Heart left ventricle (tissue), 16 donors: Measurements from ENCODE around the gene METTL17. TPM values are rescaled to one million over a fixed set of nuclear protein-coding genes. Genes with fewer than 3 reads are reported as not detected.

Source experiments
- ATAC-seq, 4 donors: fragments of 200-7000 bp; cut with Tn5 transposase; one replicate each; pipeline ENCODE4 v1.9.1; 2020 to 2022; ENCODE audit warnings: moderate library complexity in 4 of 4, mild to moderate bottlenecking in 3 of 4, moderate number of reproducible peaks in 1 of 4
- DNase-seq, 5 donors: peaks; one replicate each; pipeline ENCODE4 v3.0.0-alpha.2; 2020
- H3K27ac ChIP-seq, 12 donors: fragments of 200-600 bp; sonication (generic) in 4 of 12; one replicate each; pipeline versions ENCODE4 v1.5.0 to v1.8.0; 2016 to 2022; ENCODE audit warnings: mild to moderate bottlenecking in 2 of 12
- H3K27me3 ChIP-seq, 9 donors: fragments of 200-600 bp; sonication (generic) in 2 of 9; one replicate each; pipeline versions ENCODE4 v1.5.1 to v1.8.0; 2016 to 2022; ENCODE audit warnings: mild to moderate bottlenecking in 3 of 9
- H3K36me3 ChIP-seq, 9 donors: fragments of 200-600 bp; sonication (generic) in 2 of 9; one replicate each; pipeline versions ENCODE4 v1.5.0 to v1.8.0; 2018 to 2022; ENCODE audit warnings: mild to moderate bottlenecking in 2 of 9
- H3K4me1 ChIP-seq, 12 donors: fragments of 200-600 bp; sonication (generic) in 4 of 12; one replicate each; pipeline versions ENCODE4 v1.5.0 to v1.8.0; 2016 to 2022; ENCODE audit warnings: mild to moderate bottlenecking in 3 of 12
- H3K4me3 ChIP-seq, 12 donors: fragments of 200-600 bp; sonication (generic) in 4 of 12; one replicate each; pipeline versions ENCODE4 v1.5.0 to v1.8.0; 2017 to 2022; ENCODE audit warnings: mild to moderate bottlenecking in 9 of 12, moderate library complexity in 4 of 12
- H3K9me3 ChIP-seq, 12 donors: fragments of 200-600 bp; sonication (generic) in 4 of 12; one replicate each; pipeline versions ENCODE4 v1.5.0 to v1.8.0; 2016 to 2022; ENCODE audit warnings: mild to moderate bottlenecking in 1 of 12
- POLR2A ChIP-seq, 2 donors: fragments of 450-650 bp; IDR thresholded peaks; one replicate each; pipeline ENCODE4 v1.6.1; 2017; ENCODE audit warnings: antibody characterized with exemption in 2 of 2, mild to moderate bottlenecking in 2 of 2, moderate library complexity in 2 of 2
- WGBS, 4 donors: extraction: QIAGEN DNeasy Blood & Tissue Kit in 2 of 4; methylation state at CpG; one replicate each; pipeline versions ENCODE4 v1.1.5 to v1.1.7; 2013 to 2018; 5-methylcytosine and 5-hydroxymethylcytosine counted together
- intact Hi-C, 10 donors: fragments of 100-400 bp; cut with DNase I; formaldehyde crosslinking; loops; one replicate each; pipeline versions ENCODE4 v1.11.1 to v1.14.2; 2022
- polyA plus RNA-seq, 2 donors: library from polyadenylated mRNA; stranded (reverse); fragments of 200-250 nt; gene quantifications; one replicate each; pipeline ENCODE4 v1.2.3, GENCODE V29; 2013
- total RNA-seq, 9 donors: library from RNA; depleted of rRNA in 2 of 9; stranded (reverse); fragments of >200 nt in 2 of 9; fragmentation: NEBNext Ultra II Directional in 3 of 9; extraction: Animal tissue kit (Norgen Biotek cat#: 25700) in 3 of 9; gene quantifications; one replicate each; pipeline versions ENCODE4 v1.1.0 to v1.2.4, GENCODE V29; 2016 to 2023
- TF ChIP-seq, protein P1 (sequence below), 12 donors: fragments of 200-600 bp; sonication (generic) in 4 of 12; IDR thresholded peaks; one replicate each; pipeline versions ENCODE4 v1.5.0 to v1.8.0; 2018 to 2022; ENCODE audit warnings: antibody characterized with exemption in 12 of 12, mild to moderate bottlenecking in 5 of 12
- donor health status: ischemic (EF 13 %, LVEDD 7.1; RV severe dilation, severe dysfunction).
- donor health status: healthy with polysubstance abuse.
- donor health status: DM: no; HTN: yes; CAD: no.
- donor health status: DM: no; HTN: no; CAD: no.
- donor health status: ischemic (EF 25% LVEDD 6.9; RV normal size, moderate dysfunction).
- donor health status: ischemic (EF 25% LVEDD 5.7; RV mildly dilated, moderate dysfunction).
- donor health status: healthy.
- donor health status: DM: yes; HTN: yes; CAD: no.
- donor health status: ischemic (EF 35%, LVEDD 5.7; RV mildly dilated, moderate dysfunction).
- donor health status: nonischemic (EF 11% LVEDD 7.7; RV severe dilation, severe dysfunction).
- donor health status: DM: yes; HTN: yes; CAD: no.
- donor health status: PGD.
- donor health status: ischemic (EF 29% LVEDD 5.4; RV normal size, mild dysfunction).
- donor health status: nonischemic (EF 23%, LVEDD 6.1; RV moderate dilation, normal function).

The METTL17 gene
- total and polyA plus RNA-seq, 11 donors = 31.3 to 59.5 (median 44.7) TPM

DNA sequence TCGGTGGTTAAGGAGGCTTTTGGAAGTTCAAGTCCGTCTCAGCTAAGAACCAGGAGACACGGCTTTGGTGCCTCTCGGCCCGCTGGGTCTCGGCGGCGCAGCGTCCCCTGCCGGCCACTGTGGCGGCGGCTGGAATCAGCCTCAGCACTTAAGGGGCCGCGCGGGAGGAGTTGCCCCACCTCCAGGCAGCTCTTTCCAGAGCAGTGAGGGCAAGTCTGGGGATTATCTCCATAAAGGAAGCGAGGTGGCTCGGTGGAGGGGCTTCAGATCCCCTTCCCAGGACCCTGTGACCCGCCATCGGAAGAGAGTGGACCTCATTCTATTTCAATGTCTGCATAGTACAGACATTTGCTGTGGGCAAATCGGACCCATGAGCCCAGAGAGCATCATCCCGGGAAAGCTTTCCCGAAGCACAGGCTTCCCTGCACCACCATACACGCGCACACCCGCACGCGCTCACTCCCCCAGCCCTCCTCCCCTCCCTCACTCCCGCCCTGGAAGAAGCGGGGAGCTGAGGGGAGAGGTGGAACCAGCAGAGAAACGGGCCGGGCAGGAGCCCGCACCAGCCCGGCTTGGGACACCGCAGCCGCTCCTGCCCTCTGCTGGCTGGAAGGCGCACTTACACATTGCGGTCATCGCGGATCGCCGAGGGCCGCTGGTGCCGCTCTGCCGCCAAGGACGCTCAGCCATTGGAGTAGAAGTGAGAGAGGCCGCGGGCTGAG, 18.6 kb upstream of the METTL17 start:
- DNase-seq (peak; percentile 85 to 93 (median 86)), ATAC-seq (peak; percentile 92 to 97 (median 96))
- no peak for TF ChIP-seq POLR2A (IDR thresholded peaks at IDR 0.05)
- TF ChIP-seq, protein P1, sequence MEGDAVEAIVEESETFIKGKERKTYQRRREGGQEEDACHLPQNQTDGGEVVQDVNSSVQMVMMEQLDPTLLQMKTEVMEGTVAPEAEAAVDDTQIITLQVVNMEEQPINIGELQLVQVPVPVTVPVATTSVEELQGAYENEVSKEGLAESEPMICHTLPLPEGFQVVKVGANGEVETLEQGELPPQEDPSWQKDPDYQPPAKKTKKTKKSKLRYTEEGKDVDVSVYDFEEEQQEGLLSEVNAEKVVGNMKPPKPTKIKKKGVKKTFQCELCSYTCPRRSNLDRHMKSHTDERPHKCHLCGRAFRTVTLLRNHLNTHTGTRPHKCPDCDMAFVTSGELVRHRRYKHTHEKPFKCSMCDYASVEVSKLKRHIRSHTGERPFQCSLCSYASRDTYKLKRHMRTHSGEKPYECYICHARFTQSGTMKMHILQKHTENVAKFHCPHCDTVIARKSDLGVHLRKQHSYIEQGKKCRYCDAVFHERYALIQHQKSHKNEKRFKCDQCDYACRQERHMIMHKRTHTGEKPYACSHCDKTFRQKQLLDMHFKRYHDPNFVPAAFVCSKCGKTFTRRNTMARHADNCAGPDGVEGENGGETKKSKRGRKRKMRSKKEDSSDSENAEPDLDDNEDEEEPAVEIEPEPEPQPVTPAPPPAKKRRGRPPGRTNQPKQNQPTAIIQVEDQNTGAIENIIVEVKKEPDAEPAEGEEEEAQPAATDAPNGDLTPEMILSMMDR (IDR thresholded peaks at IDR 0.05) = peak; percentile 68 to 90 (median 76)
- Histone ChIP-seq H3K4me1 (peaks cover 0 to 13% (median 5%) of the 10 kb centered on the region in 12 donors), H3K27me3 (no peaks in the 10 kb centered on the region), H3K36me3 (no peaks in the 10 kb centered on the region), H3K9me3 (no peaks in the 10 kb centered on the region), H3K4me3 (peak overlapping the region; percentile 43 to 73 (median 64)), H3K27ac (peak overlapping the region in 11 of 12 donors; percentile 14 to 83 (median 58))
- intact Hi-C loops = loop anchor here in 9 of 10 donors (1.0 to 10.0 kb wide), 13 partner anchors 99 to 356 kb away; partner anchors contain the start of genes RNASE4 (in 2 of the 9) and ANG (in 1 of the 9)
- WGBS, 4 donors = 1 to 2% (median 1%) methylated on average over 41 to 47 of the region's 47 CpGs

DNA sequence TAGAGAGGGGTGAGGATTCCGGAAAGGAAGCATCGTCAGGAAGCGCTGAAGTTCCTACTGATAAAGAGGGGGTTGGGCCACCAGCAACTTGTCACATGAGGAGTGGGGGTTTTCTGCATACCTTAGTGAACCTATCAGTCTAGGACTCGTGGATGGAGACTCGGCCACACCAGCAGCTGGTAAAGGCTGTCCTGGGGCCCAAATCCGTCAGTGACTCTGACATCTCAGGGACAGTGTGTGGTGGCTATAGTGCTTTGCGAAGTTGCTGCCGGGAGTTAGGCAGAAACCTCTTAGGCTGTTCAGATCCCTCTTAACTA, 18.1 kb upstream of the METTL17 start:
- TF ChIP-seq, protein P1 (IDR thresholded peaks at IDR 0.05) = no peak
- no peak for TF ChIP-seq POLR2A (IDR thresholded peaks at IDR 0.05)
- peak overlapping the region in 10 of 12 donors; percentile 59 to 73 (median 64) for H3K4me3 ChIP-seq
- DNase-seq (no peak), ATAC-seq (peak in 2 of 4 donors; percentile 36 to 50)
- 5 to 11% (median 9%) methylated on average over 8 of the region's 8 CpGs for WGBS, 4 donors
- no peaks in the 10 kb centered on the region for H3K36me3 ChIP-seq
- no peaks in the 10 kb centered on the region for H3K27me3 ChIP-seq
- H3K27ac ChIP-seq = peak overlapping the region in 10 of 12 donors; percentile 13 to 83 (median 62)
- no peaks in the 10 kb centered on the region for H3K9me3 ChIP-seq
- H3K4me1 ChIP-seq = peaks cover 0 to 13% (median 5%) of the 10 kb centered on the region in 12 donors
- intact Hi-C loops = loop anchor here in 9 of 10 donors (1.0 to 10.0 kb wide), 13 partner anchors 99 to 357 kb away; partner anchors contain the start of genes RNASE4 (in 2 of the 9) and ANG (in 1 of the 9)

DNA sequence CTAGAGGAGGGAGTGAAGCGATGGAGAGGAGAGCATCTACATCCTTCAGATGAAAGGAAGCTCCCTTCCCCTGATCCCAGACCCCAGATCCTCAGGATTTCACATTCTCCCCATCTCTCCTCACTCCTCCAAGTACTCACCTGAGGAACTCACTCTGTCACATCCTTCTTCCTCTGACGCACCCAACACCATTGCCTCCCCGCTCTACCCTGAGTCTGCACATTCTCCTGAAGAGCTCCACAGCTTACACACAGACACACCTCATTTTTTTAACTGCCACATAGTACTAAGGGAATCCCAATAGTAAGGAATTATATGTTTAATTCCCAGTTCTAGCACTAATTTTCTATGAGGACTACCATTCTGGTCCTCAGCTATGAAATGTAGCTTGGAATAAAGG, 16.3 kb upstream of the METTL17 start:
- Histone ChIP-seq H3K4me1 (peaks cover 0 to 13% (median 5%) of the 10 kb centered on the region in 12 donors), H3K27ac (no peak overlapping the region), H3K4me3 (no peak overlapping the region), H3K36me3 (no peaks in the 10 kb centered on the region), H3K27me3 (no peaks in the 10 kb centered on the region), H3K9me3 (no peaks in the 10 kb centered on the region)
- no peak for ATAC-seq
- intact Hi-C loops = loop anchor here in 9 of 10 donors (5.0 to 10.0 kb wide), 9 partner anchors 101 to 359 kb away; partner anchors contain the start of genes RNASE4 (in 2 of the 9) and ANG (in 1 of the 9)
- DNase-seq = no peak
- whole genome bisulfite sequencing, 4 donors = 93 to 97% (median 95%) methylated on average over 3 of the region's 3 CpGs
- TF ChIP-seq POLR2A (IDR thresholded peaks at IDR 0.05) = no peak
- TF ChIP-seq, protein P1 (IDR thresholded peaks at IDR 0.05) = no peak

DNA sequence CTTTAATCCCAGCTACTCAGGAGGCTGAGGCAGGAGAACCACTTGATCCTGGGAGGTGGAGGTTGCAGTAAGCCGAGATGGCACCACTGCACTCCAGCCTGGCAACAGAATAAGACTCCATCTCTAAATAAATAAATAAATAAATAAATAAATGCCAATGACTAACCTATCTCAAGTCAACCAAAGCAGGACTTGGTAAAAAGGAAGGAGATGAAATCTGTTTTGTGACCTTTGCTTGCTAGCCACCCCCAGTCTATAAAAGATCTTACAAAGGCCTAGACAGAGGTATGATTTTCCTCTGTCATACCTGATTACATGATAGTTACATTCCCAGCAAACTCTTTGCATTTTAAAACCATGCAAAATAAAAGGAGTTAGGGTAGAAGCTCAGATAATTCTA, 13.5 kb upstream of the METTL17 start:
- 92 to 98% (median 96%) methylated on average over 1 of the region's 1 CpG for WGBS, 4 donors
- intact Hi-C loops = loop anchor here in 6 of 10 donors (10.0 kb wide), 5 partner anchors 121 to 361 kb away; partner anchors contain the start of genes ANG (in 1 of the 6) and RNASE4 (in 1 of the 6)
- no peak for ATAC-seq

More for the DNA sequence above, 13.5 kb upstream of the METTL17 start:
- no peak for DNase-seq
- TF ChIP-seq POLR2A (IDR thresholded peaks at IDR 0.05) = no peak
- TF ChIP-seq, protein P1 (IDR thresholded peaks at IDR 0.05) = no peak
- H3K27me3 ChIP-seq = no peaks in the 10 kb centered on the region
- H3K36me3 ChIP-seq = no peaks in the 10 kb centered on the region
- no peak overlapping the region for H3K27ac ChIP-seq
- H3K4me3 ChIP-seq = no peak overlapping the region
- H3K9me3 ChIP-seq = no peaks in the 10 kb centered on the region
- peaks cover 0 to 6% (median 4%) of the 10 kb centered on the region in 12 donors for H3K4me1 ChIP-seq
